Stimulated activated CD4-positive, alpha-beta T cell treated with anti-CD3 and anti-CD28 coated beads, Interleukin-1b, Interleukin-23, amount 100 ng/mL, for 4 hours (primary cell): ENCODE data around the gene ALOX15B.

Source experiments
- DNase-seq, 2 donors: peaks; one replicate each; pipeline ENCODE4 v3.0.0-alpha.2; 2020; ENCODE audit warnings: low read depth in 2 of 2

Gene ALOX15B

DNA sequence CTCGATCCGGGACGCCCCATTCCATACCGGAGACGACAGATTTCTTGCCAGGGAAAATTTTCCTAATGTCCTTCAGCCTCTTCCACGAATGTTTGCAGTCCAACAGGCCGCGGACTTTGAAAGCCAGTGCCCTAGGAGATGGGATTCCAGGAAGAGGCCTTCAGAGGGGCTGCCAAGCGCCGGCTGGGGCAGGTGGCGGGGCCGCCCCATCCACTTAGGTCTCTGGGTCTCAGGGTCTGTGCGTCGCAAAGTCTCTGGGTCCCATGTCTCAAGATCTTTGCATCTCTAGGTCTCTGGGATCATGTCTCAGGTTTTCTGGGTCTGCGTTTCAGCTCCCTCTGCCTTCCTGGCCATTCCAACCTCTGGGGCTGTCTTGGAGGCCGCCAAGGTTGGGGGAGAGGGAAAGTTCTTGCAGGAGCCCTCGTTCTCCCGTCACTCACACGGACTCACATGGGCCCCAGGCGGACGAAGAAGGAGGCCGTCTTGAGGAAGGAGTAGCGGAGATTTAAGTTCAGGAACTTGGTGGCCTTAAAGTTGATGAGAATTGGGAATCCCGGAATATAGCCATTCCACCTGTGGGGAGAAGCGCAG lies 41.4 kb downstream of the ALOX15B start:
- no peak for DNase-seq

DNA sequence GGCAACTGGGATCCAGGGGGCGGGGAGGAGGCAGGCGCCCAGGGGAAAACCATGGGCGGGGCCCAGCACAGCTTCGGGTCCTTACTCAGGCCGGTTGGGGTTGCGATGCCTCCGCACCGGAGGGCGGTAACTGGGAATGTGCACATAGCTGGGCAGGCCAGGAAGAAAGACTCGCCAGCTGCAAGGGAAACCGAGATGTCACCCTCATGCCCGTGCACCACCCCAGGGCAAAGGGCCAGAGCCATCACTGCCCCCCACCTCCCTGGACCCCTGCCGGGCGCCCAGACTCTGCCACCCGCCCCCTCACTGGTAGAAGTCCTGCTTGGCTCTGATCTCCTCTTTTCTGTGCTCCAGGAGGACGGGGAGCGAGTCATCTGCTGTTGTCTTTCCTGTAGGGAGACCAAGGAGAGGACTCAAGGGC lies 42.0 kb downstream of the ALOX15B start:
- no peak for DNase-seq

DNA sequence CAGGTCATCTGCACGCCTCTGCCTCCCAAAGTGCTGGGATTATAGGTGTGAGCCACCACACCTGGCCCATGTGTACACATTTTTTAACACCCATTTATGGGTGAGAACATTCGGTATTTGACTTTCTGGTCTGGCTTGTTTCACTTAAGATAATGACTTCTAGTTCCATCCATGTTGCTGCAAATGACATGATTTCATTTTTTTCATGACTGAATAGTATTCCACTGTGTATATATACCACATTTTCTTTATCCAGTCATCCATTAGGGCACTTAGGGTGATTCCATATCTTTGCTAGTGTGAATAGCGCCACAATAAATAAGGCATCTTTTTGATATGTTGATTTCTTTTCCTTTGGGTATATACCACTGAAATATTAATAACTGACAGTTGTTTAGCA lies 43.0 kb downstream of the ALOX15B start:
- DNase-seq = no peak

DNA sequence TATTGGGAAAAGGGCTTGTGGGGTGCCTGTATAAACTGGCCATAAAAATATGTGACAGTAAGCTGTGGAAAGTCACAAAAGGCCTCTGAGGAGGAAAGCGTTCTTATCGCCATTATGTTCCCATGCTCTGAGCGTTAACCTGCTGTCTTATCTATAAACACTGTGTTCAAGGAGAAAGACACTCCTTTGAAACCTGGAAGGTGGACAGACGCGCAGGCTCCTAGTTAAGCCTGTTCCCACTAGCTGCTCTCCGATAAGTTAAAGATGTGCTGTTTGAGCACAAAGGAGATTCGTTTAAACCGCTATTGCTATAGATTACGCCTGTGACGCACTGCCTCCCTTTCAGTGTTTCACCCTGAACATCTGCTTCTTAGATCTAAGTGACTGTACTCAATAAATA lies 43.4 kb downstream of the ALOX15B start:
- DNase-seq = no peak

DNA sequence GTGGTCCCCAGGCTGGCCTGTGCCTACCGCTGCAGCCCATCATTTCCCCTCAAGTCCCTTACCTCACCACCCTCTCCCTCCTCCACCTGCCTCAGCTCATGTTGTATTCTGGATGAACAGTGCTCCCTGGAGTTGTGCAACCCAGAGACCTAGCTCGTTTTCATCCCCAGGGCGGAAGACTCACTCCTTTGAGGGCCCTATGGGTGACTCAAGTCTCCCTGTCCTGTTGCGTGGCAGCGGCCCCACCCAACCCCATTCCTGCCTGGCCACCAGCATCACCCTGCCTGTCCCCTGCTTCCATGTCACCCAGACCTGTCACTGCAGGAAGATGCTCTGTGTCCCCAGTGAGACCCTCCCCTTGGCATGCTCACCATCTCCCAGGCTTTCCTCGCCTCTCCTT lies 45.4 kb downstream of the ALOX15B start:
- DNase-seq = no peak

DNA sequence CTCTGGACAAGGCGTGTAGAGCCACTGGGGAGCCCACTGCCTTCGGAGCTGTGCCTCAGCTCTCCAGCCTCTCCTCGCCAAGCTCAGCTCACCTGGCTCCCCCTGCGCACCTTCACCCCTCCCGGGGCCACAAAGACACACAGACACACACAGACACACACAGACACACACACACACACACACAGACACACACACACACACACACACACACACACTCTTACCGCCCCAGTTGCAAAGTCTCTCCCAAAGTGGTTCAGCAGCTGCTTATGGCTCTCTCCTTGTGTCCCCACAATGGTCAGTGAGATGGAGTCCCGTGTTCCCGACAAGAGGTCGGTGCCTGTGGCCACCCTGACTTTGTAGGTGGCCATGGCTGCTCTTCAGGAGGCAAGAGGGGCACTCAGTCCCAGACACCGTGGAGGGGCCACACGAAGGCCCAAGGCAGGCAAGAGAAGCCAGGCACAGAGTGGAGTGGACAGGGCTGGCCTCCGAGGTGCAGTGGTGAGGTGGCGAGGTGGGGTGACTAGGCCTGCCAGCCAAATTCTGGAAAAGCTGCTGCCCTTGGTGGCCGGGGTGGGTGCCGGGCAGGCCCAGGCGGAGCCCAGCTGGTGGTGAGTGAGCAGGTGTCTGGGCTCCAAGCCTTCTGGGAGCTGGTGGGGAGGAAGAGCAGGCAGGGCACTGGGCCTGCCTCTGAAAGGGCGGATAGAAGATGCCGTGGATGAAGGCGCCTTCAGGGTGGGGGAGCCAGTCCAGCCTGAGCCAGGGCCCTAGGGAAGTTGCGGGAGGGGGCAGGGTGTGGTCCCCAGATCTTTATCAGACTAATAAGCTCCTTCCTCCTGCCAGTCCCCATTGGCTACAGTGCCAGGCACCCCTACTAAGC lies 48.5 kb downstream of the ALOX15B start, which contains the start of gene ALOX12B:
Gene ALOX12B (minus strand): TSS at position 642 of the 877 bp plus-strand sequence. CDS start 274 bp downstream, at position 368.
- DNase-seq = no peak

DNA sequence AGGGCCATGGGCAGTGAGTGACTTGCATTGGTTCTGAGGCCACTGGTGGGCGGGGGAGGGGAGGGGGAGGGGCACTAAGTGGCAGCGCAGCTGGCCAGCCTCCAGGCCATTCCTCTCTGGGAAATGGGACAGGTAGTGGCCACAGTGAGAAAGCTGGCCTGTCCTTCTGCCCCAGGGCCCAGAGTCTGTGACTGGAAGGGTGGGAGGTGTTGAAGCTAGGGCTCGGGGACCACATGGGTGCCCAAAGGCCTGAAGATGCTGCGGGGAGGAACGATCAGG lies 49.0 kb downstream of the ALOX15B start:
- DNase-seq = no peak

DNA sequence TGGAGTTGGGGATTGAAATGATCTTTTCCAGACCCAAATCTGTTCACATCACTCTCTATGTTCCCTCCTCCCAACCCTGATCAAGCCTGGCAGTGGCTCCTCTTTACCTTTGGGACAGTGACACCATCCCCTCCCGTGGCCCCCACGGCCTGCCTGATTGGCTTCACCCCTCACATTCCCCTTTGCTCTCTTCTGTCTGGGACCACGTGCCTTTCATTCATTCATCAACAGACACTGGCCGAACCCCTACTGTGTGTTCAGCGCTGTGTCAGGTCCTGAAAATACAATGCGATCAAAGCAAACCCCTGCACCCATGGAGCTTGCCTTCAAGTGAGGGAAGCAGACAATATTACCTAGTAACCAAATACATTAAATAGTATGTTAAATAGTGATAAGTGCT lies 50.9 kb downstream of the ALOX15B start:
- no peak for DNase-seq

DNA sequence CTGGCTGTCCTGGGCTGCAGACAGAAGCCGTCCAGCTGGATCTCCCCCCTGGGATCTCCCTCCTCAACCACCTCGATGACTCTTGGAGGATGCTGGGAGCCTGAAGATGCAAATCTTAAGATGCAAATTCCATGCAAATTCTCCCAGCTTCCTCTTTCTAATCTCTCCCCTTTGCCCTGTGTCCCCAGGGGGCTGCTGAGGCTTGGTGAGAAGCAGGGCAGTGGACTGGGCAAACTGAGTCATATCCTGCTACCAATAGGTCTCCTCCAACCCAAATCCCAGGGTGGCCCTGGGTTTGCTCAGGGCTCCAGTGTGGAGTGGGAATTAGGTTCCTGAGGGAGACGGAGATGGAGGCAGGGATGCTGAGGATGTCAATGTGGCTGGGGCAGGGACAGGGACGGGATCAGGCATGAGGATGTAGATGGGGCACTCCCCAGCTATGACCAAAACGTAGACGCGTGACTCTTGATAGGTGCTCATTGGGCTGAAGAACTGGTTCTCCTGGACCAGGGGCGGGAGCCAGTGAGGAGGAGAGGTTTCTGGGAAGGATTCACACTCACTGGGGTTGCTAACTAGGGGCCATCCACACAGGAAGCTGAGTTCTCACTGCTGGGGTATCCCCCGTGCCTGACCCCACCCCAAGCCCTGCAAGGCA lies 52.3 kb downstream of the ALOX15B start:
- no peak for DNase-seq

DNA sequence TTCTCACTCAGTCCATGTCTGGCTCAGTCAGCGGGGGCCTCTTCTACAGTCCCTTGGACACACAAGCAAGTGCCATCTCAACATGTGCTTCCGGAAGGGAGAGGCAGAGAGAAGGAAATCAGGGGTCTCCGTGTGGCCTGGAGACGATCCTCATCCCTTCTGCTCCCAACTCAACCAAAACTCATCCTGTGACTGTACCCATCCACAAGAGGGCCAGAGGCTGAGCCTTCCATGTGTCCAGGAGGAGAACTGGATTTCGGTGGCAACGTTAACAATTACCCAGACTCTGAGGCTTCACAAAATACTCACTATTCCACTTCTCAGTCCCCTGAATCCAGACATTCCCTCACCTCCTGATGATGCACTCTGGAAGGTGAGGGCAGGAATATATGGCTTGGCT lies 56.5 kb downstream of the ALOX15B start:
- no peak for DNase-seq

DNA sequence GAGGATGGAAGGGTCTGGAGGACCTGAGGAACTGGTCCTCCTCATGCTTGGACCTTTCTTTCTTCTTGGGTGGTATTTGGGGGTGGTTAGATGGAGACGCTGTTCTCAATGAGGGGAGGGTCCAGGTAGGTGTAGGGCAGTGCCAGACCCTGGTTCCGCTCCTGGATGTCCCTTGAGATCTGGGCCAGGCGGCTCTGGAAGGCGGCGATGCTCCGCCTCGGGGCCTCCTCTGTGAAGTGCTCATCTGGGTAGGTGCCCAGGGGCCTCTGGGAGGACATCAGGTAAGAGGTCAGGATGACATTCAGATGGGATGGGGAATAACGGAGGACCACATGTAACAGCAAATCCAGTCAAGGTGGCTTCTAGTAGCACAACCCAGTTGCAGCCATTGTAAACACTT lies 57.7 kb downstream of the ALOX15B start:
- DNase-seq = no peak
